AG09319 (cell line): Measurements from ENCODE around the gene CRELD2.

Source experiments
- DNase-seq: peaks from one replicate; pipeline ENCODE4 v3.0.0-alpha.2; 2010; ENCODE audit warnings: low read depth; ENCODE audit errors: extremely low read depth
- CTCF ChIP-seq: IDR thresholded peaks from 2 replicates; pipeline ENCODE4 v1.5.1; 2011; ENCODE audit warnings: low read depth, mild to moderate bottlenecking, inconsistent platforms, low read length, moderate library complexity

Gene CRELD2

GRCh38 chr22:49962751-49963646 lies 44.6 kb downstream of the CRELD2 start:
- DNase-seq, result no peak
- no peak for TF ChIP-seq CTCF

- no peak for DNase-seq
- TF ChIP-seq CTCF, result no peak
Measured at GRCh38 chr22:49963647-49964026, 45.2 kb downstream of the CRELD2 start.

GRCh38 chr22:49964136-49965090 lies 46.0 kb downstream of the CRELD2 start:
- DNase-seq, result no peak
- no peak for TF ChIP-seq CTCF

GRCh38 chr22:49965091-49966040 lies 46.9 kb downstream of the CRELD2 start:
- TF ChIP-seq CTCF, result no peak
- DNase-seq, result no peak

GRCh38 chr22:49966041-49966773 lies 47.8 kb downstream of the CRELD2 start:
- TF ChIP-seq CTCF, result no peak
- DNase-seq, result no peak
